ENCODE results near the gene TMA7B. TPM values are rescaled to one million over a fixed set of nuclear protein-coding genes. Genes with fewer than 3 reads are reported as not detected.
A peak's percentile ranks its signal among the peaks of the same experiment; 100 is the strongest.

Gene TMA7B
- 59.4 and 63.4 TPM in 2 replicates for total RNA-seq (2013; cell fraction: nucleolus; rRNA removed)
- total RNA-seq (2014; rRNA removed): 1.5 and 2.1 TPM in 2 replicates
- total RNA-seq (2014; rRNA removed; fragmentation: Illumina TruSeq; extraction: Trizol): 2.6 and 2.7 TPM in 2 replicates
- total RNA-seq (2021): 1.6 and 2.2 TPM in 2 replicates
- polyA plus RNA-seq (2011; ENCODE audit: low read depth): 0.21 TPM
- 2.9 and 3.7 TPM in 2 replicates for polyA plus RNA-seq (2011; rRNA removed)
- 0.75 and 0.79 TPM in 2 replicates for polyA plus RNA-seq (2011; cell fraction: cytosol; rRNA removed)
- polyA plus RNA-seq (2011; cell fraction: nucleus; rRNA removed): 3.0 and 3.5 TPM in 2 replicates
- polyA plus RNA-seq (2012): 0.31 and 0.35 TPM in 2 replicates
- 0.14 and 0.87 TPM in 2 replicates for polyA plus RNA-seq (2014; fragmentation: Illumina TruSeq; extraction: Trizol)
- polyA plus RNA-seq (2014; fragmentation: Nextera tagmentation; extraction: Ambion mirVana): 1 to 10 TPM in 1 of 2 experiments, under 1 TPM in 1; 0.33 to 1.6 TPM
- 1.3 TPM in 2 replicates for polyA plus RNA-seq (2014; rRNA removed)
- polyA plus RNA-seq (2016; fragmentation: Nextera tagmentation; extraction: Ambion mirVana): 1 to 10 TPM; 1.6 to 2.0 TPM
- 3.3 and 3.4 TPM in 2 replicates for polyA minus RNA-seq (2011; rRNA and poly(A)+ RNA removed)
- polyA minus RNA-seq (2011; cell fraction: cytosol; rRNA and poly(A)+ RNA removed): not detected in 2 replicates
- 2.7 and 4.8 TPM in 2 replicates for polyA minus RNA-seq (2011; cell fraction: nucleus; rRNA and poly(A)+ RNA removed)
- percentile 95 among the genes with signal in this experiment for Bru-seq, nascent RNA
- percentile 94 among the genes with signal in this experiment for BruChase-seq, experiment 1, labeled RNA remaining after a 6-hour chase
- percentile 92 among the genes with signal in this experiment for BruChase-seq, experiment 2, labeled RNA remaining after a 2-hour chase
- long read RNA-seq, experiment 1: 0 reads
- long read RNA-seq, experiment 2: 0 reads

- WGBS (ENCODE audit: insufficient coverage, insufficient replicate concordance, low lambda C conversion rate, missing lambda C conversion rate): 97% methylated on average over 13 of the region's 14 CpGs
- CTCF ChIA-PET: no interaction called here
- no peak for ATAC-seq
- DNase-seq (ENCODE audit: low read depth, low spot score): no peak
- RAD21 ChIA-PET (ENCODE audit: unreplicated experiment): no interaction called here
- in situ Hi-C loops (cut with MboI): no loop called here
- Histone ChIP-seq H2AFZ (ENCODE audit: control insufficient read depth, low read depth, low read length) (no peak within 1 kb of the TSS), H3K4me3 (peak within 1 kb of the TSS; percentile 33; the same call in 1 of the 2 replicates), H3K9ac (ENCODE audit: control insufficient read depth, insufficient read depth, low read length) (no peak within 1 kb of the TSS), H3K36me3 (ENCODE audit: control insufficient read depth in 2 of 2, insufficient read depth in 2 of 2, low read length in 1 of 2) (peaks cover 35 to 41% of the 10 kb centered on the region in 2 experiments; a peak in 3 of 4 replicates), H3K79me2 (ENCODE audit: control insufficient read depth, insufficient read depth, low read length) (0 out of 2 replicates have a peak, but pooled peaks cover 2% of the 10 kb centered on the region), H3K4me1 (ENCODE audit: control insufficient read depth, insufficient read depth, low read length) (peaks cover 50% of the 10 kb centered on the region), H3K27me3 (replicated peaks in 1 of 2; ENCODE audit: control insufficient read depth in 2 of 2, insufficient read depth in 2 of 2, low read length in 1 of 2) (no peaks in the 10 kb centered on the region), H3K9me3 (replicated peaks; ENCODE audit: control insufficient read depth, insufficient read depth, low read length) (peaks cover 6% of the 10 kb centered on the region; the same call in 2 of the 3 replicates), H4K20me1 (ENCODE audit: control insufficient read depth, insufficient read depth) (peaks cover 7% of the 10 kb centered on the region; the same call in 1 of the 2 replicates), H3K27ac (ENCODE audit: control insufficient read depth, insufficient read depth) (no peak within 1 kb of the TSS; the same call in 1 of the 2 replicates), H3K4me2 (ENCODE audit: control insufficient read depth, insufficient read depth) (peak within 1 kb of the TSS; percentile 52)
- FAIRE-seq: no peak
- no peak for TF ChIP-seq RELA (IDR thresholded peaks at IDR 0.05; ENCODE audit: borderline replicate concordance, partially characterized antibody)
- TF ChIP-seq NR2C2 (IDR thresholded peaks at IDR 0.05; ENCODE audit: borderline replicate concordance, control insufficient read depth, insufficient read length, low read depth): no peak
- no peak for TF ChIP-seq CBX3 (IDR thresholded peaks at IDR 0.05; ENCODE audit: borderline replicate concordance, low read depth)
- TF ChIP-seq, protein P1, sequence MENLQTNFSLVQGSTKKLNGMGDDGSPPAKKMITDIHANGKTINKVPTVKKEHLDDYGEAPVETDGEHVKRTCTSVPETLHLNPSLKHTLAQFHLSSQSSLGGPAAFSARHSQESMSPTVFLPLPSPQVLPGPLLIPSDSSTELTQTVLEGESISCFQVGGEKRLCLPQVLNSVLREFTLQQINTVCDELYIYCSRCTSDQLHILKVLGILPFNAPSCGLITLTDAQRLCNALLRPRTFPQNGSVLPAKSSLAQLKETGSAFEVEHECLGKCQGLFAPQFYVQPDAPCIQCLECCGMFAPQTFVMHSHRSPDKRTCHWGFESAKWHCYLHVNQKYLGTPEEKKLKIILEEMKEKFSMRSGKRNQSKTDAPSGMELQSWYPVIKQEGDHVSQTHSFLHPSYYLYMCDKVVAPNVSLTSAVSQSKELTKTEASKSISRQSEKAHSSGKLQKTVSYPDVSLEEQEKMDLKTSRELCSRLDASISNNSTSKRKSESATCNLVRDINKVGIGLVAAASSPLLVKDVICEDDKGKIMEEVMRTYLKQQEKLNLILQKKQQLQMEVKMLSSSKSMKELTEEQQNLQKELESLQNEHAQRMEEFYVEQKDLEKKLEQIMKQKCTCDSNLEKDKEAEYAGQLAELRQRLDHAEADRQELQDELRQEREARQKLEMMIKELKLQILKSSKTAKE (IDR thresholded peaks at IDR 0.05; ENCODE audit: low read depth, poor library complexity, severe bottlenecking): no peak
- no peak for TF ChIP-seq FOXK2 (IDR thresholded peaks at IDR 0.05)
- TF ChIP-seq NRF1 (conservative IDR thresholded peaks at IDR 0.05; ENCODE audit: low read depth, low read length): no peak
- TF ChIP-seq CREB1 (IDR thresholded peaks at IDR 0.05; ENCODE audit: low read depth): no peak
- TF ChIP-seq ZBTB11 (CRISPR knock-in tag; IDR thresholded peaks at IDR 0.05): no peak
- TF ChIP-seq STAT3 (IDR thresholded peaks at IDR 0.05; ENCODE audit: low read depth, low read length): no peak
- no peak for TF ChIP-seq TAF1 (IDR thresholded peaks at IDR 0.05; ENCODE audit: borderline replicate concordance, low read depth, low read length)
- no peak for TF ChIP-seq FOXM1 (IDR thresholded peaks at IDR 0.05; ENCODE audit: low read depth, low read length)
- TF ChIP-seq HDAC6 (IDR thresholded peaks at IDR 0.05; ENCODE audit: unreplicated experiment): no peak
- POLR2A ChIA-PET: no interaction called here
- SMC1A ChIA-PET (ENCODE audit: uncharacterized antibody, unreplicated experiment): interaction anchor here (0.6 to 1.8 kb wide), 2 partner anchors 27 to 65 kb away, joined by 3 to 4 read pairs; no protein-coding TSS in a partner anchor
- no TSS peak for BruUV-seq (replicated peaks)
- intact Hi-C loops (cut with micrococcal nuclease; ENCODE audit: unreplicated experiment): loop anchor here (5.0 kb wide), 1 partner anchor 48 kb away; no protein-coding TSS in a partner anchor
These were observed at the start of gene TMA7B for GRCh38 chr22:39959640-39960447. TSS of gene TMA7B (plus strand) at chr22:39960397. CDS start at chr22:39964375, 3,978 bp downstream.

All from GM12878 (cell line).